WI38 (cell line): ENCODE measurements around the gene CXorf38.

Experiments used
- H3K4me3 ChIP-seq: 2 replicates; pipeline ENCODE4 v1.5.1; 2011; ENCODE audit warnings: low read depth, mild to moderate bottlenecking, control low read depth, low read length
- CTCF ChIP-seq: IDR thresholded peaks from 2 replicates; pipeline ENCODE4 v1.5.1; 2012; ENCODE audit warnings: low read depth, mild to moderate bottlenecking, control low read depth, low read length

Gene CXorf38

GRCh38 chrX:40647307-40648197, at the start of gene CXorf38:
Gene CXorf38 (minus strand): TSS chrX:40647561. CDS start chrX:40647520, 41 bp downstream.
- TF ChIP-seq CTCF = no peak
- peak within 1 kb of the TSS; percentile 76 for H3K4me3 ChIP-seq

GRCh38 chrX:40694802-40695201, 47.4 kb upstream of the CXorf38 start:
- no peak for TF ChIP-seq CTCF
- H3K4me3 ChIP-seq = no peak overlapping the region

- TF ChIP-seq CTCF = no peak
- H3K4me3 ChIP-seq = no peak overlapping the region
Measured at GRCh38 chrX:40688929-40689328, 41.6 kb upstream of the CXorf38 start.

- TF ChIP-seq CTCF = no peak
Measured at GRCh38 chrX:40687169-40687568, 39.8 kb upstream of the CXorf38 start.

GRCh38 chrX:40685362-40685918, 38.1 kb upstream of the CXorf38 start:
- no peak overlapping the region for H3K4me3 ChIP-seq
- TF ChIP-seq CTCF = no peak

More at GRCh38 chrX:40687169-40687568, 39.8 kb upstream of the CXorf38 start:
- no peak overlapping the region for H3K4me3 ChIP-seq

- H3K4me3 ChIP-seq = no peak overlapping the region
- no peak for TF ChIP-seq CTCF
Measured at GRCh38 chrX:40684092-40684491, 36.7 kb upstream of the CXorf38 start.

GRCh38 chrX:40683245-40683644, 35.9 kb upstream of the CXorf38 start:
- no peak overlapping the region for H3K4me3 ChIP-seq
- no peak for TF ChIP-seq CTCF
